Heart left ventricle (tissue), 16 donors: Measurements from ENCODE around the gene ATMIN. TPM values are rescaled to one million over a fixed set of nuclear protein-coding genes. Genes with fewer than 3 reads are reported as not detected.

Experiments used
- ATAC-seq, 4 donors: fragments of 200-7000 bp; cut with Tn5 transposase; one replicate each; pipeline ENCODE4 v1.9.1; 2020 to 2022; ENCODE audit warnings: moderate library complexity in 4 of 4, mild to moderate bottlenecking in 3 of 4, moderate number of reproducible peaks in 1 of 4
- DNase-seq, 5 donors: peaks; one replicate each; pipeline ENCODE4 v3.0.0-alpha.2; 2020
- H3K27ac ChIP-seq, 12 donors: fragments of 200-600 bp; sonication (generic) in 4 of 12; one replicate each; pipeline versions ENCODE4 v1.5.0 to v1.8.0; 2016 to 2022; ENCODE audit warnings: mild to moderate bottlenecking in 2 of 12
- H3K27me3 ChIP-seq, 9 donors: fragments of 200-600 bp; sonication (generic) in 2 of 9; one replicate each; pipeline versions ENCODE4 v1.5.1 to v1.8.0; 2016 to 2022; ENCODE audit warnings: mild to moderate bottlenecking in 3 of 9
- H3K36me3 ChIP-seq, 9 donors: fragments of 200-600 bp; sonication (generic) in 2 of 9; one replicate each; pipeline versions ENCODE4 v1.5.0 to v1.8.0; 2018 to 2022; ENCODE audit warnings: mild to moderate bottlenecking in 2 of 9
- H3K4me1 ChIP-seq, 12 donors: fragments of 200-600 bp; sonication (generic) in 4 of 12; one replicate each; pipeline versions ENCODE4 v1.5.0 to v1.8.0; 2016 to 2022; ENCODE audit warnings: mild to moderate bottlenecking in 3 of 12
- H3K4me3 ChIP-seq, 12 donors: fragments of 200-600 bp; sonication (generic) in 4 of 12; one replicate each; pipeline versions ENCODE4 v1.5.0 to v1.8.0; 2017 to 2022; ENCODE audit warnings: mild to moderate bottlenecking in 9 of 12, moderate library complexity in 4 of 12
- H3K9me3 ChIP-seq, 12 donors: fragments of 200-600 bp; sonication (generic) in 4 of 12; one replicate each; pipeline versions ENCODE4 v1.5.0 to v1.8.0; 2016 to 2022; ENCODE audit warnings: mild to moderate bottlenecking in 1 of 12
- POLR2A ChIP-seq, 2 donors: fragments of 450-650 bp; IDR thresholded peaks; one replicate each; pipeline ENCODE4 v1.6.1; 2017; ENCODE audit warnings: antibody characterized with exemption in 2 of 2, mild to moderate bottlenecking in 2 of 2, moderate library complexity in 2 of 2
- WGBS, 4 donors: extraction: QIAGEN DNeasy Blood & Tissue Kit in 2 of 4; methylation state at CpG; one replicate each; pipeline versions ENCODE4 v1.1.5 to v1.1.7; 2013 to 2018; 5-methylcytosine and 5-hydroxymethylcytosine counted together
- intact Hi-C, 10 donors: fragments of 100-400 bp; cut with DNase I; formaldehyde crosslinking; loops; one replicate each; pipeline versions ENCODE4 v1.11.1 to v1.14.2; 2022
- polyA plus RNA-seq, 2 donors: library from polyadenylated mRNA; stranded (reverse); fragments of 200-250 nt; gene quantifications; one replicate each; pipeline ENCODE4 v1.2.3, GENCODE V29; 2013
- total RNA-seq, 9 donors: library from RNA; depleted of rRNA in 2 of 9; stranded (reverse); fragments of >200 nt in 2 of 9; fragmentation: NEBNext Ultra II Directional in 3 of 9; extraction: Animal tissue kit (Norgen Biotek cat#: 25700) in 3 of 9; gene quantifications; one replicate each; pipeline versions ENCODE4 v1.1.0 to v1.2.4, GENCODE V29; 2016 to 2023
- TF ChIP-seq, protein P1 (sequence below), 12 donors: fragments of 200-600 bp; sonication (generic) in 4 of 12; IDR thresholded peaks; one replicate each; pipeline versions ENCODE4 v1.5.0 to v1.8.0; 2018 to 2022; ENCODE audit warnings: antibody characterized with exemption in 12 of 12, mild to moderate bottlenecking in 5 of 12
- donor health status: ischemic (EF 13 %, LVEDD 7.1; RV severe dilation, severe dysfunction).
- donor health status: healthy with polysubstance abuse.
- donor health status: DM: no; HTN: yes; CAD: no.
- donor health status: DM: no; HTN: no; CAD: no.
- donor health status: ischemic (EF 25% LVEDD 6.9; RV normal size, moderate dysfunction).
- donor health status: ischemic (EF 25% LVEDD 5.7; RV mildly dilated, moderate dysfunction).
- donor health status: healthy.
- donor health status: DM: yes; HTN: yes; CAD: no.
- donor health status: ischemic (EF 35%, LVEDD 5.7; RV mildly dilated, moderate dysfunction).
- donor health status: nonischemic (EF 11% LVEDD 7.7; RV severe dilation, severe dysfunction).
- donor health status: DM: yes; HTN: yes; CAD: no.
- donor health status: PGD.
- donor health status: ischemic (EF 29% LVEDD 5.4; RV normal size, mild dysfunction).
- donor health status: nonischemic (EF 23%, LVEDD 6.1; RV moderate dilation, normal function).

ATMIN gene
- total and polyA plus RNA-seq, 11 donors, result 6.4 to 36.0 (median 27.4) TPM

DNA sequence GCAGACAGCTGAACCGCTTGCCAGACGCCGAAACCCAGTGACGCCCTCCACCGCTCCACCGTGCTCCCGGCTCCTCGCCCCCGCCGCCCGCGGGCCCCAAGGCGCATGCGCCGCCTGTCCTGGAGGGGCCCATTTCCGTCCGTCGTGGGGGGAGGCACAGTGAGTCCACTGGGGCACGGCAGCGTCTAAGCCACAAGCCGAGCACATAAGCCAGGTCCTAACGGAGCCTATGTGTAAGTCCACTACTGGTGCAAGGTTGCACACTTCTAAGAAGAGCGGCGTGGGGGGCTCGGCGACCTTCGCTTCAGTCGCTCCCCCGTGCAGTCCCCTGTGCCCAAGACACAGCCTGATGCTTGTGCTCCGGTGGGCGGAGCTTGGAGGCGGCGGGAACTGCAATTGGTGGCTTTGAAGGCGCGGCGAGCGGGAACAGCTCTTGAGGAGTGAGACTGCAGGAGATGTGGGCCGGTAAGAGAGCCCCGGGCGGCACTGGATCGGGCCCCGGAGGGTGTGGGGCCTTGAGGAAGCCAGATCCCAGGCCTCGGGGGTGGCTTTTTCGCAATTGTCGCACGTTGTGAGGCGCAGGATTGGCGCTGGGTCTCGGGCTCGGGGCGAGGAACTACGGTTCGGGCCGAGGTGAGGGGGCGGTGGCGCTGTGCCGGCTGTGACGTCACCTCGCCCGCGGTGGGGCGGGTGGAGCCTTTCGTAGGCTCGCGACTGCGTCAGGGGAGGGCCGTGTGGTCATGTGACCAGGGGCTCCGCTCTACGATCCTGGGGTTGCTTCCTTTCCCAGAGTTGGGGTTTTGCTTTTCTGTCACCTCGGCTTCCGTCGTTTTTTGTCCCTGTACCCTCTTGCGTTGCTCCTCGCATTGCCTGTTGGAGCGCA, 28.6 kb upstream of the ATMIN start, which contains the start of the genes CENPN and CMC2:
Gene CENPN (plus strand): TSS at position 402 of the 883 bp plus-strand sequence. CDS start 4,726 bp downstream, outside the sequence.
Gene CMC2 (minus strand): TSS at position 73 of the 883 bp plus-strand sequence. CDS start 9,491 bp downstream, outside the sequence.
- H3K36me3 ChIP-seq, result peaks cover 0 to 2% (median 0%) of the 10 kb centered on the region in 9 donors
- DNase-seq (peak; percentile 98 to 100 (median 99)), ATAC-seq (peak; percentile 95 to 96 (median 96))
- 0 to 1% (median 0%) methylated on average over 43 to 75 of the region's 75 CpGs for WGBS, 4 donors
- H3K4me1 ChIP-seq, result peaks cover 0 to 41% (median 21%) of the 10 kb centered on the region in 12 donors
- H3K27ac ChIP-seq, result peak within 1 kb of the TSS; percentile 90 to 100 (median 99)
- peak within 1 kb of the TSS; percentile 65 to 100 (median 94) for H3K4me3 ChIP-seq
- H3K9me3 ChIP-seq, result no peaks in the 10 kb centered on the region
- no peaks in the 10 kb centered on the region for H3K27me3 ChIP-seq
- intact Hi-C loops, result loop anchor here in 5 of 10 donors (1.0 to 10.0 kb wide), 6 partner anchors 28 to 728 kb away; partner anchors contain the start of genes ATMIN (in 1 of the 5) and C16orf46 (in 1 of the 5)
- TF ChIP-seq, protein P1, sequence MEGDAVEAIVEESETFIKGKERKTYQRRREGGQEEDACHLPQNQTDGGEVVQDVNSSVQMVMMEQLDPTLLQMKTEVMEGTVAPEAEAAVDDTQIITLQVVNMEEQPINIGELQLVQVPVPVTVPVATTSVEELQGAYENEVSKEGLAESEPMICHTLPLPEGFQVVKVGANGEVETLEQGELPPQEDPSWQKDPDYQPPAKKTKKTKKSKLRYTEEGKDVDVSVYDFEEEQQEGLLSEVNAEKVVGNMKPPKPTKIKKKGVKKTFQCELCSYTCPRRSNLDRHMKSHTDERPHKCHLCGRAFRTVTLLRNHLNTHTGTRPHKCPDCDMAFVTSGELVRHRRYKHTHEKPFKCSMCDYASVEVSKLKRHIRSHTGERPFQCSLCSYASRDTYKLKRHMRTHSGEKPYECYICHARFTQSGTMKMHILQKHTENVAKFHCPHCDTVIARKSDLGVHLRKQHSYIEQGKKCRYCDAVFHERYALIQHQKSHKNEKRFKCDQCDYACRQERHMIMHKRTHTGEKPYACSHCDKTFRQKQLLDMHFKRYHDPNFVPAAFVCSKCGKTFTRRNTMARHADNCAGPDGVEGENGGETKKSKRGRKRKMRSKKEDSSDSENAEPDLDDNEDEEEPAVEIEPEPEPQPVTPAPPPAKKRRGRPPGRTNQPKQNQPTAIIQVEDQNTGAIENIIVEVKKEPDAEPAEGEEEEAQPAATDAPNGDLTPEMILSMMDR (IDR thresholded peaks at IDR 0.05), result peak in 2 of 12 donors; percentile 20
- peak; percentile 74 for TF ChIP-seq POLR2A (IDR thresholded peaks at IDR 0.05)

DNA sequence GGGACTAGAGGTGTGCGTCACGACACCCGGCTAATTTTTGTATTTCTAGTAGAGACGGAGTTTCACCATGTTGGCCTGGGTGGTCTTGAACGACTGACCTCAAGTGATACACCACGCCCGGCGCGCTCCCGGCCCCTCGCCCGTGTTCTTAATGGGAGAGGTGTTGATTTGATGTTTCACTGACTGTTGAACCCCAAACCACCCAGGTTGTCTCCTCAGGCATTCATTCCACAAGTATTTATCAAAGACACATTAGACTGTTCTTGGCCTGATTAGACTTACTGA, 27.2 kb upstream of the ATMIN start:
- Histone ChIP-seq H3K27ac (peak overlapping the region in 1 of 12 donors; percentile 100), H3K36me3 (peaks cover 0 to 16% (median 6%) of the 10 kb centered on the region in 9 donors), H3K27me3 (no peaks in the 10 kb centered on the region), H3K4me3 (peak overlapping the region in 4 of 12 donors; percentile 91 to 100 (median 97)), H3K9me3 (no peaks in the 10 kb centered on the region), H3K4me1 (peaks cover 0 to 34% (median 17%) of the 10 kb centered on the region in 12 donors)
- WGBS, 4 donors, result 95 to 96% (median 96%) methylated on average over 12 of the region's 12 CpGs
- ATAC-seq, result no peak
- intact Hi-C loops, result loop anchor here in 4 of 10 donors (2.0 to 10.0 kb wide), 5 partner anchors 26 to 726 kb away; partner anchors contain the start of genes ATMIN (in 1 of the 4) and C16orf46 (in 1 of the 4)
- DNase-seq, result no peak
- TF ChIP-seq, protein P1 (IDR thresholded peaks at IDR 0.05), result no peak
- TF ChIP-seq POLR2A (IDR thresholded peaks at IDR 0.05), result no peak

DNA sequence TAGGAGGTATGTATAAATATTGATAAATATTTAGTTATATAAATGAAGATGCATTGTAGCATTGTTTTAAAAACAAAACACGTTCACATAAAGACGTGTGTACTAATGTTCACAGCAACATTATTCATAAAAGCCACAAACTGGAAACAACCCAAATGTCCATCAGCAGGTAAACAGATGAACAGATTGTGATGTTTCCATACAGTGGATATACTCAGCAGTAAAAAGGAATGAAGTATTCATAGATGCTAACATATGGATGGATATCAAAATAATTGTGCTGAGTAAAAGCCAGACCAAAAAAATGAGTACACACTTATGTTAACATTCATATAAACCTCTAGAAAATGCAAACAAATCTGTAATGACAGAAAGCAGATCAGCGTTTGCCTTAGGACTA, 22.7 kb upstream of the ATMIN start:
- DNase-seq (no peak), ATAC-seq (no peak)
- Histone ChIP-seq H3K36me3 (peaks cover 0 to 59% (median 29%) of the 10 kb centered on the region in 9 donors), H3K27me3 (no peaks in the 10 kb centered on the region), H3K4me1 (peaks cover 0 to 6% (median 0%) of the 10 kb centered on the region in 12 donors), H3K4me3 (no peak overlapping the region), H3K27ac (no peak overlapping the region), H3K9me3 (no peaks in the 10 kb centered on the region)
- intact Hi-C loops, result no loop called here
- 92 to 97% (median 93%) methylated on average over 3 of the region's 3 CpGs for WGBS, 4 donors
- TF ChIP-seq POLR2A (IDR thresholded peaks at IDR 0.05), result no peak
- TF ChIP-seq, protein P1 (IDR thresholded peaks at IDR 0.05), result no peak

DNA sequence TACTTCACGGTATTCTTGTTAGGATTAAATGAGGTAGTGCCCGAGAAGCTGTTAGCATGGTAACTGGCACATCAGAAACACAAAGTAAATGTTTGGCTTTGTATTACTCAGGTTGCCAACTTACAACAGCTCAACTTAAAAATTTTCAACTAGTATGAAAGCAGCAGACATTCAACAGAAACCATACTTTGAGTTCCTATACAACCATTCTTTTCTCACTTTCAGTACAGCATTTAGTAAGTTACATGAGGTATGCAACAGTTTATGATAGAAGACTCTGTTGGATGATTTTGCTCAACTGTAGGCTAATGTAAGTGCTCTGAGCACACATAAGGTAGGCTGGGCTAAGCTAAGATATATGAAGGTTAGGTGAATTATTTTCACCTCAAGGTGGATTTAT, 21.0 kb upstream of the ATMIN start:
- 89 to 97% (median 94%) methylated on average over 2 of the region's 2 CpGs for WGBS, 4 donors
- DNase-seq (no peak), ATAC-seq (no peak)
- Histone ChIP-seq H3K4me1 (no peaks in the 10 kb centered on the region), H3K4me3 (no peak overlapping the region), H3K27ac (no peak overlapping the region), H3K36me3 (peaks cover 0 to 75% (median 40%) of the 10 kb centered on the region in 9 donors), H3K9me3 (no peaks in the 10 kb centered on the region), H3K27me3 (no peaks in the 10 kb centered on the region)
- TF ChIP-seq, protein P1 (IDR thresholded peaks at IDR 0.05), result no peak
- TF ChIP-seq POLR2A (IDR thresholded peaks at IDR 0.05), result no peak
- intact Hi-C loops, result no loop called here
